H9 (cell line): ENCODE measurements around the gene ETFDH. TPM values are rescaled to one million over a fixed set of nuclear protein-coding genes. Genes with fewer than 3 reads are reported as not detected.
"Not testable (repeated sequence)": the region's sequence is repeated elsewhere in the genome, so short reads cannot be mapped to it uniquely, and the experiment has no call there.

Experiments used
- DNase-seq: peaks from one replicate; pipeline ENCODE4 v3.0.0-alpha.2; 2017
- H2AFZ ChIP-seq: one replicate; pipeline ENCODE4 v1.6.1; 2013; ENCODE audit warnings: mild to moderate bottlenecking, low read length, control low read depth, moderate library complexity
- H2AK5ac ChIP-seq: 2 replicates; pipeline ENCODE4 v1.6.1; 2013; ENCODE audit warnings: low read length, control low read depth, mixed read lengths; ENCODE audit not compliant: insufficient read length
- H2BK120ac ChIP-seq: one replicate; pipeline ENCODE4 v1.6.1; 2013; ENCODE audit warnings: low read depth, mild to moderate bottlenecking, low read length, control low read depth, inconsistent platforms; ENCODE audit not compliant: poor library complexity, severe bottlenecking
- H2BK12ac ChIP-seq: 2 replicates; pipeline ENCODE4 v1.6.1; 2013; ENCODE audit warnings: low read length, control low read depth, mixed read lengths, low read depth; ENCODE audit not compliant: insufficient read length
- H2BK15ac ChIP-seq: 2 replicates; pipeline ENCODE4 v1.6.1; 2013; ENCODE audit warnings: low read depth, low read length, control low read depth
- H2BK20ac ChIP-seq: one replicate; pipeline ENCODE4 v1.6.1; 2013; ENCODE audit warnings: low read depth, mild to moderate bottlenecking, low read length, control low read depth, inconsistent platforms; ENCODE audit not compliant: poor library complexity, severe bottlenecking
- H2BK5ac ChIP-seq: 2 replicates; pipeline ENCODE4 v1.6.1; 2013; ENCODE audit warnings: low read length, control low read depth, mixed read lengths; ENCODE audit not compliant: insufficient read length
- H3K14ac ChIP-seq: 2 replicates; pipeline ENCODE4 v1.6.1; 2013; ENCODE audit warnings: low read length, control low read depth; ENCODE audit not compliant: insufficient read depth
- H3K18ac ChIP-seq: 2 replicates; pipeline ENCODE4 v1.6.1; 2013; ENCODE audit warnings: low read depth, mild to moderate bottlenecking, mixed read lengths, low read length, control low read depth; ENCODE audit not compliant: insufficient read length
- H3K23ac ChIP-seq: 2 replicates; pipeline ENCODE4 v1.6.1; 2013; ENCODE audit warnings: low read length, control low read depth, mixed read lengths, low read depth; ENCODE audit not compliant: insufficient read length
- H3K23me2 ChIP-seq: 2 replicates; pipeline ENCODE4 v1.6.1; 2013; ENCODE audit warnings: low read depth, mild to moderate bottlenecking, mixed read lengths, low read length, control low read depth; ENCODE audit not compliant: insufficient read length, poor library complexity, severe bottlenecking
- H3K27ac ChIP-seq: 2 replicates; pipeline ENCODE4 v1.5.1; 2013; ENCODE audit warnings: low read length, control low read depth, mixed read lengths, low read depth; ENCODE audit not compliant: insufficient read length
- H3K27me3 ChIP-seq: 2 replicates; pipeline ENCODE4 v1.6.1; 2013; ENCODE audit warnings: low read length, control low read depth, inconsistent platforms; ENCODE audit not compliant: insufficient read depth
- H3K4ac ChIP-seq: 2 replicates; pipeline ENCODE4 v1.6.1; 2013; ENCODE audit warnings: low read depth, mild to moderate bottlenecking, control low read depth, inconsistent platforms, low read length, moderate library complexity
- H3K4me1 ChIP-seq: 2 replicates; pipeline ENCODE4 v1.6.1; 2013; ENCODE audit warnings: low read length, control low read depth, inconsistent platforms; ENCODE audit not compliant: insufficient read depth
- H3K4me2 ChIP-seq: 2 replicates; pipeline ENCODE4 v1.6.1; 2013; ENCODE audit warnings: low read length, control low read depth, mixed read lengths; ENCODE audit not compliant: insufficient read length, insufficient read depth
- H3K56ac ChIP-seq: 2 replicates; pipeline ENCODE4 v1.6.1; 2013; ENCODE audit warnings: low read depth, mild to moderate bottlenecking, mixed read lengths, low read length, control low read depth; ENCODE audit not compliant: insufficient read length
- H3K79me1 ChIP-seq: 2 replicates; pipeline ENCODE4 v1.6.1; 2013; ENCODE audit warnings: low read depth, mild to moderate bottlenecking, moderate library complexity, low read length, control low read depth, inconsistent platforms; ENCODE audit not compliant: insufficient read depth, poor library complexity, severe bottlenecking
- H3K79me2 ChIP-seq: 2 replicates; pipeline ENCODE4 v1.6.1; 2013; ENCODE audit warnings: low read length, control low read depth, inconsistent platforms; ENCODE audit not compliant: insufficient read depth
- H3K9ac ChIP-seq: 2 replicates; pipeline ENCODE4 v1.6.1; 2013; ENCODE audit warnings: low read length, control low read depth, mixed read lengths; ENCODE audit not compliant: insufficient read length; ENCODE audit errors: extremely low read depth
- H3K9me3 ChIP-seq: one replicate; pipeline ENCODE4 v1.6.1; 2013; ENCODE audit warnings: low read depth, low read length, inconsistent platforms; ENCODE audit not compliant: control insufficient read depth
- H3T11ph ChIP-seq: one replicate; pipeline ENCODE4 v1.6.1; 2013; ENCODE audit warnings: mild to moderate bottlenecking, low read length, control low read depth, inconsistent platforms
- H4K20me1 ChIP-seq: one replicate; pipeline ENCODE4 v1.6.1; 2013; ENCODE audit not compliant: control insufficient read depth, insufficient read length, insufficient read depth
- H4K5ac ChIP-seq: 2 replicates; pipeline ENCODE4 v1.6.1; 2013; ENCODE audit warnings: low read depth, mild to moderate bottlenecking, mixed read lengths, low read length, control low read depth; ENCODE audit not compliant: insufficient read length
- H4K8ac ChIP-seq: replicated peaks from 2 replicates; pipeline ENCODE4 v1.6.1; 2013; ENCODE audit warnings: low read length, control low read depth, mixed read lengths, low read depth; ENCODE audit not compliant: insufficient read length
- H4K91ac ChIP-seq: 2 replicates; pipeline ENCODE4 v1.6.1; 2013; ENCODE audit warnings: low read depth, mild to moderate bottlenecking, moderate library complexity, mixed read lengths, low read length, control low read depth; ENCODE audit not compliant: insufficient read length
- H3K27ac Mint-ChIP-seq, 3 experiments: 2 replicates in 2 of 3; 3 replicates in 1 of 3; pipeline ENCODE4 v1.8.0; 2020 to 2021; ENCODE audit warnings: mixed read lengths in 3 of 3, mild to moderate bottlenecking in 1 of 3, moderate library complexity in 1 of 3
- H3K27me3 Mint-ChIP-seq: 2 replicates; pipeline ENCODE4 v1.8.0; 2021; ENCODE audit warnings: low read depth, mild to moderate bottlenecking, moderate library complexity, mixed read lengths
- H3K36me3 Mint-ChIP-seq, 3 experiments: 2 replicates in 2 of 3; 3 replicates in 1 of 3; pipeline ENCODE4 v1.8.0; 2020 to 2021; ENCODE audit warnings: low read depth in 3 of 3, mixed read lengths in 3 of 3; ENCODE audit not compliant: insufficient read depth in 1 of 3
- H3K4me1 Mint-ChIP-seq, 2 experiments: 2 replicates each; pipeline ENCODE4 v1.8.0; 2020; ENCODE audit warnings: mixed read lengths in 2 of 2
- H3K4me3 Mint-ChIP-seq, 2 experiments: 2 replicates in 1 of 2; 3 replicates in 1 of 2; pipeline ENCODE4 v1.8.0; 2020 to 2021; ENCODE audit warnings: mild to moderate bottlenecking in 2 of 2, mixed read lengths in 2 of 2, moderate library complexity in 1 of 2
- H3K9me3 Mint-ChIP-seq, 2 experiments: 2 replicates in 1 of 2; 3 replicates in 1 of 2; pipeline ENCODE4 v1.8.0; 2020; ENCODE audit warnings: mild to moderate bottlenecking in 2 of 2, mixed read lengths in 2 of 2, moderate library complexity in 1 of 2
- WGBS: extraction: QIAGEN DNeasy Blood & Tissue Kit; methylation state at CpG from one replicate; pipeline ENCODE4 v1.1.7; 2013; ENCODE audit warnings: missing lambda C conversion rate, low lambda C conversion rate, mixed read lengths; ENCODE audit not compliant: insufficient read length; ENCODE audit errors: extremely low coverage; 5-methylcytosine and 5-hydroxymethylcytosine counted together
- total RNA-seq: library from RNA; stranded (reverse); gene quantifications from 2 replicates; pipeline ENCODE4 v1.2.1, GENCODE V29; 2021

Gene ETFDH
- total RNA-seq, 1 experiment from 2014 or later, result 12.8 TPM

DNA sequence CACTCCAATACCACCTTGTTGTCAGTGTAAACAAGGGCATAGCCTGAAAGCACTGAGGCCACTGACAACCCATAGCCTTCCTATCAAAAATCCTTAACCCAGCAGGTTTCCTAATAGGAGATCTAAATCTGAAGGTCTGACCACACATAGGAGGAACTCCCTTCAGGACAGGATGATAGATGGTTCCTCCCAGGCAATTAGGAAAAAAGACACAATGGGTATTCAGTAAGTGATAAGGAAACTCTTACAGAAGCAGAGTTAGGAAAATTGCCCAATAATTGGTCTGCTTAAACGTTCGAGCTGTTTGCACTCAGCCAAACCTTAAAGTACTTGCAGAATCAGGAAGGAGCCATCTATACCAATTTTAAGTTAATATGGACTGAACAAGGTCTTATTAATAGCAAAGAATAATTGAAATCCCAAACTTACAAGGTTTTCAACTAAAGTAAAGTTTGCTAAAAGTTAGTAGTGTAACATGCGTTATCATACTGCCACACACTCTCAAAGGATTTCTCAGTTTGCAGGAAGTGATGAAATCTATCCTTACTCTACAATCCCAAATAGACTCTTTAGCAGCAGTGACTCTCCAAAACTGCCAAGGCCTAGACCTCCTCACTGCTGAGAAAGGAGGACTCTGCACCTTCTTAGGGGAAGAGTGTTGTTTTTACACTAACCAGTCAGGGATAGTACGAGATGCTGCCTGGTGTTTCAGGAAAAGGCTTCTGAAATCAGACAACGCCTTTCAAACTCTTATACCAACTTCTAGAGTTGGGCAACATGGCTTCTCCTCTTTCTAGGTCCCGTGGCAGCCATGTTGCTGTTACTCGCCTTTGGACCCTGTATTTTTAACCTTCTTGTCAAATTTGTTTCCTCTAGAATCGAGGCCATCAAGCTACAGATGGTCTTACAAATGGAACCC lies 8.1 kb upstream of the ETFDH start:
- not testable (repeated sequence) for H3K27ac ChIP-seq, H3K27me3 Mint-ChIP-seq, H3K23me2 ChIP-seq, H3K79me2 ChIP-seq, H4K5ac ChIP-seq, H3K4me1 ChIP-seq, DNase-seq, H2AK5ac ChIP-seq, H3T11ph ChIP-seq, H3K23ac ChIP-seq, H3K4me2 ChIP-seq, H3K56ac ChIP-seq, H3K9me3 Mint-ChIP-seq, H2BK5ac ChIP-seq, H3K4me3 Mint-ChIP-seq, H3K9me3 ChIP-seq, H3K27ac Mint-ChIP-seq, H4K91ac ChIP-seq, H2BK20ac ChIP-seq, H2AFZ ChIP-seq, H3K79me1 ChIP-seq, H2BK15ac ChIP-seq, H3K27me3 ChIP-seq, H3K4ac ChIP-seq, H2BK120ac ChIP-seq, H4K20me1 ChIP-seq, H4K8ac ChIP-seq, H3K18ac ChIP-seq, H3K9ac ChIP-seq, H3K14ac ChIP-seq, H2BK12ac ChIP-seq
- Mint-ChIP-seq H3K4me1 (peaks cover 22 to 23% of the 10 kb centered on the region in 2 experiments), H3K36me3 (peaks cover 16 to 31% (median 19%) of the 10 kb centered on the region in 3 experiments; a peak in 6 of 7 replicates)
- WGBS, result no CpG with 5 or more reads among the region's 8 CpGs
